ENCODE measurements around the gene ZNF692.

GRCh38 chr1:248808876-248809275 is 50.0 kb downstream of the ZNF692 start:
- TF ChIP-seq TCF12 (IDR thresholded peaks at IDR 0.05; ENCODE audit: low read depth) = no peak
- TF ChIP-seq ZBTB7A (IDR thresholded peaks at IDR 0.05; ENCODE audit: low read depth) = no peak
- TF ChIP-seq CREB1 (IDR thresholded peaks at IDR 0.05; ENCODE audit: low read depth) = no peak
- no peak for TF ChIP-seq TAF1 (IDR thresholded peaks at IDR 0.05; ENCODE audit: low read depth)

Data from Ishikawa (cell line).